A549 (cell line): ENCODE results near the gene RFLNA. TPM values are rescaled to one million over a fixed set of nuclear protein-coding genes. Genes with fewer than 3 reads are reported as not detected.

Source experiments
- ATAC-seq, 2 experiments: fragments of 200-7000 bp in 1 of 2; fragments of >200 bp in 1 of 2; cut with Nextera tagmentation in 1 of 2; cut with Tn5 transposase in 1 of 2; 3 replicates each; pipeline versions ENCODE4 v1.8.0 to v1.9.1; 2018 to 2020; ENCODE audit warnings: mild to moderate bottlenecking in 1 of 2, moderate library complexity in 1 of 2
- CTCF ChIA-PET: fragments of 300-600 bp; sonication (Branson Sonifier 250); formaldehyde crosslinking; extraction: SDS; loops from one replicate; lab custom pipeline; 2021; ENCODE audit warnings: antibody characterized with exemption, inconsistent platforms; lab: Yijun Ruan, JAX
- POLR2A ChIA-PET: fragments of 350-600 bp; formaldehyde crosslinking; extraction: SDS; loops from one replicate; lab custom pipeline; 2021; ENCODE audit warnings: antibody characterized with exemption, inconsistent platforms; lab: Yijun Ruan, JAX
- DNase-seq, 2 experiments: peaks; one replicate each; pipeline versions ENCODE4 v3.0.0 to v3.0.0-alpha.2; 2011 to 2016; ENCODE audit warnings: low read depth in 1 of 2, low spot score in 1 of 2
- FAIRE-seq: peaks from 2 replicates; lab custom pipeline; 2011; peaks lifted over from hg19 to GRCh38; lab: Jason Lieb, UNC
- H3K27ac ChIP-seq, 2 experiments: fragments of >200 bp; sonication (Bioruptor Twin); formaldehyde crosslinking; 3 replicates each; pipeline ENCODE4 v1.5.1; 2016 to 2017
- H3K4me1 ChIP-seq: fragments of >200 bp; sonication (Bioruptor Twin); formaldehyde crosslinking; 3 replicates; pipeline ENCODE4 v1.6.1; 2016
- H3K4me2 ChIP-seq: fragments of >200 bp; sonication (Bioruptor Twin); formaldehyde crosslinking; 3 replicates; pipeline ENCODE4 v1.6.1; 2016
- H3K4me3 ChIP-seq: fragments of >200 bp; sonication (Bioruptor Twin); formaldehyde crosslinking; 3 replicates; pipeline ENCODE4 v1.5.1; 2016
- H3K9me3 ChIP-seq: fragments of >200 bp; sonication (Bioruptor Twin); formaldehyde crosslinking; 3 replicates; pipeline ENCODE4 v1.6.1; 2016
- CHD4 ChIP-seq: fragments of 200-600 bp; sonication (generic); IDR thresholded peaks from 2 replicates; pipeline ENCODE4 v1.6.1; 2016; ENCODE audit warnings: antibody characterized with exemption, mild to moderate bottlenecking, borderline replicate concordance
- ELK1 ChIP-seq: fragments of 150-350 bp; IDR thresholded peaks from 2 replicates; pipeline ENCODE4 v1.6.1; 2014; ENCODE audit warnings: low read depth, mild to moderate bottlenecking, low read length
- GATA3 ChIP-seq: IDR thresholded peaks from 2 replicates; pipeline ENCODE4 v1.6.1; 2012; ENCODE audit warnings: borderline replicate concordance
- JUN ChIP-seq, 2 experiments: fragments of >200 bp; sonication (Bioruptor Twin); formaldehyde crosslinking; IDR thresholded peaks; 2 replicates in 1 of 2; 3 replicates in 1 of 2; pipeline ENCODE4 v1.6.1; 2016 to 2017
- PHF8 ChIP-seq: fragments of 200-600 bp; sonication (generic); IDR thresholded peaks from 2 replicates; pipeline ENCODE4 v1.6.1; 2016; ENCODE audit warnings: low read depth, mild to moderate bottlenecking, antibody characterized with exemption, moderate library complexity, borderline replicate concordance
- RAD21 ChIP-seq, 2 experiments: fragments of >200 bp in 1 of 2; sonication (Bioruptor Twin) in 1 of 2; formaldehyde crosslinking in 1 of 2; IDR thresholded peaks in 1 of 2; conservative IDR thresholded peaks in 1 of 2; 2 replicates in 1 of 2; 3 replicates in 1 of 2; pipeline ENCODE4 v1.6.1; 2012 to 2018; ENCODE audit warnings: inconsistent platforms in 1 of 2
- RCOR1 ChIP-seq: fragments of 150-350 bp; IDR thresholded peaks from 2 replicates; pipeline ENCODE4 v1.6.1; 2014; ENCODE audit warnings: antibody characterized with exemption, low read length, low read depth
- SMC3 ChIP-seq: fragments of >200 bp; sonication (Bioruptor Twin); formaldehyde crosslinking; IDR thresholded peaks from 3 replicates; pipeline ENCODE4 v1.6.1; 2018; ENCODE audit warnings: inconsistent platforms
- WGBS: methylation state at CpG from one replicate; pipeline ENCODE4 v1.1.6; 2017; ENCODE audit errors: missing lambda C conversion rate; 5-methylcytosine and 5-hydroxymethylcytosine counted together
- polyA plus RNA-seq, 4 experiments: library from polyadenylated mRNA; depleted of rRNA in 3 of 4; stranded (reverse); fragments of >200 nt; fragmentation: RNase III in 1 of 4; extraction: RNeasy Plus Mini Kit Qiagen cat#74134 plus additional on column Dnase treatment in 1 of 4; gene quantifications; 2 replicates in 3 of 4; 3 replicates in 1 of 4; pipeline ENCODE4 v1.2.3, GENCODE V29; 2011 to 2017
- TF ChIP-seq, protein P1 (sequence below): fragments of >200 bp; sonication (Bioruptor Twin); formaldehyde crosslinking; IDR thresholded peaks from 3 replicates; pipeline ENCODE4 v1.5.1; 2016
- TF ChIP-seq, protein P2 (sequence below): IDR thresholded peaks from 2 replicates; pipeline ENCODE4 v1.6.1; 2012; ENCODE audit warnings: low read depth, borderline replicate concordance
- TF ChIP-seq, protein P3 (sequence below): IDR thresholded peaks from 2 replicates; pipeline ENCODE4 v1.6.1; 2012

RFLNA gene
- polyA plus RNA-seq, 2 of the 4 experiments (the other 2 are of a cell fraction): not detected

GRCh38 chr12:124347335-124347734 lies 52.4 kb downstream of the RFLNA start:
- Histone ChIP-seq H3K27ac (no peak overlapping the region), H3K4me1 (no peaks in the 10 kb centered on the region), H3K4me3 (no peak overlapping the region), H3K9me3 (no peaks in the 10 kb centered on the region), H3K4me2 (no peak overlapping the region)
- no peak for FAIRE-seq
- TF ChIP-seq CHD4 (no peak), JUN (IDR thresholded peaks at IDR 0.05) (no peak), PHF8 (no peak)
- 94% methylated on average over 9 of the region's 9 CpGs for WGBS
- ChIA-PET POLR2A (interaction anchor here (0.6 kb wide), 1 partner anchor 41 kb away, joined by 3 read pairs; no protein-coding TSS in a partner anchor), CTCF (interaction anchor here (0.5 to 2.8 kb wide), 14 partner anchors 9 to 422 kb away, joined by 3 to 11 read pairs (median 4); no protein-coding TSS in a partner anchor)
- no peak for ATAC-seq
- no peak for DNase-seq

GRCh38 chr12:124347805-124348658 lies 53.1 kb downstream of the RFLNA start:
- Histone ChIP-seq H3K4me3 (no peak overlapping the region), H3K4me1 (peaks cover 5% of the 10 kb centered on the region), H3K27ac (peak overlapping the region in 1 of 2 experiments; percentile 56; a peak in 3 of 6 replicates), H3K4me2 (no peak overlapping the region), H3K9me3 (no peaks in the 10 kb centered on the region)
- ChIA-PET CTCF (interaction anchor here (0.7 to 2.8 kb wide), 17 partner anchors 9 to 421 kb away, joined by 3 to 11 read pairs (median 4); no protein-coding TSS in a partner anchor), POLR2A (interaction anchor here (0.6 kb wide), 1 partner anchor 41 kb away, joined by 3 read pairs; no protein-coding TSS in a partner anchor)
- DNase-seq (no peak), ATAC-seq (peak; percentile 30; a peak in 3 of 6 replicates), FAIRE-seq (no peak)
- WGBS: 81% methylated on average over 31 of the region's 34 CpGs
- TF ChIP-seq GATA3 (no peak), SMC3 (peak; percentile 54), JUN (IDR thresholded peaks at IDR 0.05) (peak in 1 of 2 experiments; percentile 12; a peak in 1 of 5 replicates), RAD21 (conservative IDR thresholded peaks at IDR 0.05 in 1 of 2, IDR thresholded peaks at IDR 0.05 in 1 of 2) (peak; percentile 46 to 50; a peak in 3 of 5 replicates)
- TF ChIP-seq, protein P1, sequence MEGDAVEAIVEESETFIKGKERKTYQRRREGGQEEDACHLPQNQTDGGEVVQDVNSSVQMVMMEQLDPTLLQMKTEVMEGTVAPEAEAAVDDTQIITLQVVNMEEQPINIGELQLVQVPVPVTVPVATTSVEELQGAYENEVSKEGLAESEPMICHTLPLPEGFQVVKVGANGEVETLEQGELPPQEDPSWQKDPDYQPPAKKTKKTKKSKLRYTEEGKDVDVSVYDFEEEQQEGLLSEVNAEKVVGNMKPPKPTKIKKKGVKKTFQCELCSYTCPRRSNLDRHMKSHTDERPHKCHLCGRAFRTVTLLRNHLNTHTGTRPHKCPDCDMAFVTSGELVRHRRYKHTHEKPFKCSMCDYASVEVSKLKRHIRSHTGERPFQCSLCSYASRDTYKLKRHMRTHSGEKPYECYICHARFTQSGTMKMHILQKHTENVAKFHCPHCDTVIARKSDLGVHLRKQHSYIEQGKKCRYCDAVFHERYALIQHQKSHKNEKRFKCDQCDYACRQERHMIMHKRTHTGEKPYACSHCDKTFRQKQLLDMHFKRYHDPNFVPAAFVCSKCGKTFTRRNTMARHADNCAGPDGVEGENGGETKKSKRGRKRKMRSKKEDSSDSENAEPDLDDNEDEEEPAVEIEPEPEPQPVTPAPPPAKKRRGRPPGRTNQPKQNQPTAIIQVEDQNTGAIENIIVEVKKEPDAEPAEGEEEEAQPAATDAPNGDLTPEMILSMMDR: peak; percentile 43
- TF ChIP-seq, protein P2, sequence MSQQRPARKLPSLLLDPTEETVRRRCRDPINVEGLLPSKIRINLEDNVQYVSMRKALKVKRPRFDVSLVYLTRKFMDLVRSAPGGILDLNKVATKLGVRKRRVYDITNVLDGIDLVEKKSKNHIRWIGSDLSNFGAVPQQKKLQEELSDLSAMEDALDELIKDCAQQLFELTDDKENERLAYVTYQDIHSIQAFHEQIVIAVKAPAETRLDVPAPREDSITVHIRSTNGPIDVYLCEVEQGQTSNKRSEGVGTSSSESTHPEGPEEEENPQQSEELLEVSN: no peak

- WGBS: 97% methylated on average over 28 of the region's 32 CpGs
- H3K4me3 ChIP-seq: no peak overlapping the region
- CTCF ChIA-PET: interaction anchor here (0.7 to 2.8 kb wide), 16 partner anchors 8 to 423 kb away, joined by 3 to 11 read pairs (median 5); no protein-coding TSS in a partner anchor
Observed at GRCh38 chr12:124348659-124349380, 53.9 kb downstream of the RFLNA start.

More at GRCh38 chr12:124348659-124349380, 53.9 kb downstream of the RFLNA start:
- no peaks in the 10 kb centered on the region for H3K9me3 ChIP-seq
- DNase-seq (no peak), FAIRE-seq (no peak), ATAC-seq (peak; percentile 2 to 5; a peak in 2 of 6 replicates)
- H3K4me2 ChIP-seq: no peak overlapping the region
- H3K27ac ChIP-seq: peak overlapping the region in 1 of 2 experiments; percentile 56; a peak in 2 of 6 replicates
- POLR2A ChIA-PET: no interaction called here
- TF ChIP-seq, protein P3, sequence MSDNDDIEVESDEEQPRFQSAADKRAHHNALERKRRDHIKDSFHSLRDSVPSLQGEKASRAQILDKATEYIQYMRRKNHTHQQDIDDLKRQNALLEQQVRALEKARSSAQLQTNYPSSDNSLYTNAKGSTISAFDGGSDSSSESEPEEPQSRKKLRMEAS: no peak
- TF ChIP-seq RCOR1 (no peak), ELK1 (no peak)
- TF ChIP-seq, protein P1: no peak
- peaks cover 12% of the 10 kb centered on the region for H3K4me1 ChIP-seq
